Measurements from ENCODE around the gene CTSD. TPM values are rescaled to one million over a fixed set of nuclear protein-coding genes. Genes with fewer than 3 reads are reported as not detected.

Gene CTSD
- total and polyA plus RNA-seq, 2 of the 4 experiments (the other 2 are of a cell fraction) = 39.8 to 166 TPM

- intact Hi-C loops (cut with micrococcal nuclease) = no loop called here
- H2BK5ac ChIP-seq (ENCODE audit: low read depth, low read length, poor library complexity, severe bottlenecking) = no peak overlapping the region
These were observed 49.1 kb upstream of the CTSD start for GRCh38 chr11:1812801-1813200.

More at GRCh38 chr11:1812801-1813200, 49.1 kb upstream of the CTSD start:
- ChIA-PET POLR2A (ENCODE audit: unreplicated experiment) (no interaction called here), CTCF (no interaction called here)
- no peak for DNase-seq
- Histone ChIP-seq H3K14ac (replicated peaks; ENCODE audit: low read depth, low read length) (no peak overlapping the region), H3K27ac (ENCODE audit: insufficient read depth, low read length) (no peak overlapping the region), H3K9ac (ENCODE audit: low read depth, low read length) (no peak overlapping the region), H3K4ac (ENCODE audit: low read depth, low read length) (no peak overlapping the region), H3K4me1 (ENCODE audit: control insufficient read depth, insufficient read depth, low read length) (no peaks in the 10 kb centered on the region), H2AK9ac (replicated peaks; ENCODE audit: low read depth, low read length, poor library complexity) (no peak overlapping the region), H3K56ac (ENCODE audit: extremely low read depth, insufficient read depth, low read length) (no peak overlapping the region), H3K79me1 (ENCODE audit: low read depth in 1 of 2, low read length in 2 of 2) (no peaks in the 10 kb centered on the region), H3K4me3 (ENCODE audit: insufficient read depth, low read depth, low read length) (no peak overlapping the region), H2BK120ac (ENCODE audit: low read depth, low read length) (no peak overlapping the region), H3K9me3 (ENCODE audit: control insufficient read depth, insufficient read depth, low read length) (peaks cover 11% of the 10 kb centered on the region), H3K27me3 (ENCODE audit: control insufficient read depth, insufficient read depth, low read length) (peaks cover 49% of the 10 kb centered on the region), H4K8ac (ENCODE audit: low read depth in 2 of 2, low read length in 2 of 2) (no peak overlapping the region), H2BK20ac (ENCODE audit: low read depth, low read length) (no peak overlapping the region), H4K20me1 (ENCODE audit: insufficient read depth, low read length) (no peaks in the 10 kb centered on the region), H3K9me1 (ENCODE audit: insufficient read depth, low read length) (no peaks in the 10 kb centered on the region), H2BK15ac (ENCODE audit: low read depth, low read length) (no peak overlapping the region), H3K4me2 (ENCODE audit: low read depth, low read length) (no peak overlapping the region), H4K91ac (ENCODE audit: insufficient read depth, low read depth, low read length) (no peak overlapping the region), H2AK5ac (ENCODE audit: low read depth, low read length) (no peak overlapping the region), H3K23ac (ENCODE audit: low read depth, low read length) (no peak overlapping the region), H3K36me3 (ENCODE audit: control insufficient read depth, insufficient read depth, low read length) (no peaks in the 10 kb centered on the region), H2AFZ (replicated peaks; ENCODE audit: low read length, poor library complexity) (no peak overlapping the region), H4K5ac (ENCODE audit: low read depth, low read length) (no peak overlapping the region), H3K18ac (ENCODE audit: low read depth, low read length) (no peak overlapping the region)
- TF ChIP-seq CEBPB (IDR thresholded peaks at IDR 0.05; ENCODE audit: low read depth, low read length) = no peak
- no peak for TF ChIP-seq BHLHE40 (IDR thresholded peaks at IDR 0.05; ENCODE audit: low read depth, low read length)
- TF ChIP-seq FOS (IDR thresholded peaks at IDR 0.05; ENCODE audit: low read depth, low read length) = no peak
- no peak for TF ChIP-seq CHD1 (IDR thresholded peaks at IDR 0.05; ENCODE audit: low read depth, low read length)
- no peak for TF ChIP-seq MXI1 (IDR thresholded peaks at IDR 0.05; ENCODE audit: borderline replicate concordance, low read depth, low read length)
- TF ChIP-seq RFX5 (IDR thresholded peaks at IDR 0.05; ENCODE audit: low read depth, low read length) = no peak
- TF ChIP-seq, protein P1, sequence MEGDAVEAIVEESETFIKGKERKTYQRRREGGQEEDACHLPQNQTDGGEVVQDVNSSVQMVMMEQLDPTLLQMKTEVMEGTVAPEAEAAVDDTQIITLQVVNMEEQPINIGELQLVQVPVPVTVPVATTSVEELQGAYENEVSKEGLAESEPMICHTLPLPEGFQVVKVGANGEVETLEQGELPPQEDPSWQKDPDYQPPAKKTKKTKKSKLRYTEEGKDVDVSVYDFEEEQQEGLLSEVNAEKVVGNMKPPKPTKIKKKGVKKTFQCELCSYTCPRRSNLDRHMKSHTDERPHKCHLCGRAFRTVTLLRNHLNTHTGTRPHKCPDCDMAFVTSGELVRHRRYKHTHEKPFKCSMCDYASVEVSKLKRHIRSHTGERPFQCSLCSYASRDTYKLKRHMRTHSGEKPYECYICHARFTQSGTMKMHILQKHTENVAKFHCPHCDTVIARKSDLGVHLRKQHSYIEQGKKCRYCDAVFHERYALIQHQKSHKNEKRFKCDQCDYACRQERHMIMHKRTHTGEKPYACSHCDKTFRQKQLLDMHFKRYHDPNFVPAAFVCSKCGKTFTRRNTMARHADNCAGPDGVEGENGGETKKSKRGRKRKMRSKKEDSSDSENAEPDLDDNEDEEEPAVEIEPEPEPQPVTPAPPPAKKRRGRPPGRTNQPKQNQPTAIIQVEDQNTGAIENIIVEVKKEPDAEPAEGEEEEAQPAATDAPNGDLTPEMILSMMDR (conservative IDR thresholded peaks at IDR 0.05; ENCODE audit: low read depth, low read length) = no peak
- TF ChIP-seq RCOR1 (IDR thresholded peaks at IDR 0.05; ENCODE audit: insufficient replicate concordance, low read length) = no peak
- no peak for TF ChIP-seq POLR2A (IDR thresholded peaks at IDR 0.05; ENCODE audit: low read depth, low read length)
- TF ChIP-seq, protein P2, sequence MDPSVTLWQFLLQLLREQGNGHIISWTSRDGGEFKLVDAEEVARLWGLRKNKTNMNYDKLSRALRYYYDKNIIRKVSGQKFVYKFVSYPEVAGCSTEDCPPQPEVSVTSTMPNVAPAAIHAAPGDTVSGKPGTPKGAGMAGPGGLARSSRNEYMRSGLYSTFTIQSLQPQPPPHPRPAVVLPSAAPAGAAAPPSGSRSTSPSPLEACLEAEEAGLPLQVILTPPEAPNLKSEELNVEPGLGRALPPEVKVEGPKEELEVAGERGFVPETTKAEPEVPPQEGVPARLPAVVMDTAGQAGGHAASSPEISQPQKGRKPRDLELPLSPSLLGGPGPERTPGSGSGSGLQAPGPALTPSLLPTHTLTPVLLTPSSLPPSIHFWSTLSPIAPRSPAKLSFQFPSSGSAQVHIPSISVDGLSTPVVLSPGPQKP (IDR thresholded peaks at IDR 0.05; ENCODE audit: borderline replicate concordance, low read depth, low read length) = no peak
- TF ChIP-seq MAZ (IDR thresholded peaks at IDR 0.05; ENCODE audit: borderline replicate concordance, low read depth, low read length) = no peak
- no peak for TF ChIP-seq MAFK (IDR thresholded peaks at IDR 0.05; ENCODE audit: low read depth, low read length)
- TF ChIP-seq NFE2L2 (IDR thresholded peaks at IDR 0.05; ENCODE audit: low read depth, low read length) = no peak
- no peak for TF ChIP-seq SMC3 (IDR thresholded peaks at IDR 0.05; ENCODE audit: low read depth, low read length)
- no peak for TF ChIP-seq RAD21 (IDR thresholded peaks at IDR 0.05; ENCODE audit: low read length)
- TF ChIP-seq, protein P3, sequence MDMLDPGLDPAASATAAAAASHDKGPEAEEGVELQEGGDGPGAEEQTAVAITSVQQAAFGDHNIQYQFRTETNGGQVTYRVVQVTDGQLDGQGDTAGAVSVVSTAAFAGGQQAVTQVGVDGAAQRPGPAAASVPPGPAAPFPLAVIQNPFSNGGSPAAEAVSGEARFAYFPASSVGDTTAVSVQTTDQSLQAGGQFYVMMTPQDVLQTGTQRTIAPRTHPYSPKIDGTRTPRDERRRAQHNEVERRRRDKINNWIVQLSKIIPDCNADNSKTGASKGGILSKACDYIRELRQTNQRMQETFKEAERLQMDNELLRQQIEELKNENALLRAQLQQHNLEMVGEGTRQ (IDR thresholded peaks at IDR 0.05; ENCODE audit: low read depth, low read length) = no peak
- in situ Hi-C loops (cut with MboI; ENCODE audit: low sequenced_read_pairs) (no loop called here), dilution Hi-C loops (cut with HindIII; ENCODE audit: low sequenced_read_pairs, unreplicated experiment) (no loop called here)
- no peak for ATAC-seq (ENCODE audit: low read depth)
- no TSS peak for BruUV-seq (replicated peaks)
- 88% methylated on average over 4 of the region's 15 CpGs; no CpG with 5 or more reads in 1 of the 2 experiments for WGBS, 2 experiments (ENCODE audit: extremely low coverage in 2 of 2, insufficient read length in 1 of 2)

Data from IMR-90 (cell line).